A549 (cell line): Measurements from ENCODE around the gene SFI1.

Experiments
- POLR2A ChIP-seq: IDR thresholded peaks from 2 replicates; pipeline ENCODE4 v1.6.1; 2012; ENCODE audit warnings: mild to moderate bottlenecking, low read length
- TF ChIP-seq, protein P1 (sequence below): IDR thresholded peaks from 2 replicates; pipeline ENCODE4 v1.6.1; 2012
- TF ChIP-seq, protein P2 (sequence below): fragments of >200 bp; sonication (Bioruptor Twin); formaldehyde crosslinking; IDR thresholded peaks from 3 replicates; pipeline ENCODE4 v1.5.1; 2016

DNA sequence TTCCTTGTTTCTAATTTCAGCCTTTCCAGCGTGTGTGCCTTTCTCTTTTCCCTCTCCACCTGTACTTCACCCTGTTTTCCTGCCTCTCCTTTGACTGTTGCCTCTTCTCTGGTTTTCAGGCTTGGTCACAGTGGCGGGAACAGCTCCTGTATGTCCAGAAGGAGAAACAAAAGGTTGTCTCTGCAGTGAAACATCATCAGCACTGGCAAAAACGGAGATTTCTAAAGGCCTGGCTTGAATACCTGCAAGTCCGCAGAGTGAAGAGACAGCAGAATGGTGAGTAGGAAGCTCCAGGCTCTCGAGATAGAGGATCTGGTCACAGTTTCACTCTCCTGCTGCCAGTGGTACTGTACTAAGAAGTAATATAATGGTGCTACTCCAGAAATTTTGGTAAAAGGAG, 76.6 kb downstream of the SFI1 start:
- TF ChIP-seq, protein P1, sequence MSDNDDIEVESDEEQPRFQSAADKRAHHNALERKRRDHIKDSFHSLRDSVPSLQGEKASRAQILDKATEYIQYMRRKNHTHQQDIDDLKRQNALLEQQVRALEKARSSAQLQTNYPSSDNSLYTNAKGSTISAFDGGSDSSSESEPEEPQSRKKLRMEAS = no peak
- TF ChIP-seq, protein P2, sequence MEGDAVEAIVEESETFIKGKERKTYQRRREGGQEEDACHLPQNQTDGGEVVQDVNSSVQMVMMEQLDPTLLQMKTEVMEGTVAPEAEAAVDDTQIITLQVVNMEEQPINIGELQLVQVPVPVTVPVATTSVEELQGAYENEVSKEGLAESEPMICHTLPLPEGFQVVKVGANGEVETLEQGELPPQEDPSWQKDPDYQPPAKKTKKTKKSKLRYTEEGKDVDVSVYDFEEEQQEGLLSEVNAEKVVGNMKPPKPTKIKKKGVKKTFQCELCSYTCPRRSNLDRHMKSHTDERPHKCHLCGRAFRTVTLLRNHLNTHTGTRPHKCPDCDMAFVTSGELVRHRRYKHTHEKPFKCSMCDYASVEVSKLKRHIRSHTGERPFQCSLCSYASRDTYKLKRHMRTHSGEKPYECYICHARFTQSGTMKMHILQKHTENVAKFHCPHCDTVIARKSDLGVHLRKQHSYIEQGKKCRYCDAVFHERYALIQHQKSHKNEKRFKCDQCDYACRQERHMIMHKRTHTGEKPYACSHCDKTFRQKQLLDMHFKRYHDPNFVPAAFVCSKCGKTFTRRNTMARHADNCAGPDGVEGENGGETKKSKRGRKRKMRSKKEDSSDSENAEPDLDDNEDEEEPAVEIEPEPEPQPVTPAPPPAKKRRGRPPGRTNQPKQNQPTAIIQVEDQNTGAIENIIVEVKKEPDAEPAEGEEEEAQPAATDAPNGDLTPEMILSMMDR = no peak
- no peak for TF ChIP-seq POLR2A
